ENCODE data around the gene GALK2. TPM values are rescaled to one million over a fixed set of nuclear protein-coding genes. Genes with fewer than 3 reads are reported as not detected.

GALK2 gene
- total and polyA plus RNA-seq, 2 donors (not counting 1 experiment from before 2014, with no cell fraction given): 11.2 to 23.1 TPM

DNA sequence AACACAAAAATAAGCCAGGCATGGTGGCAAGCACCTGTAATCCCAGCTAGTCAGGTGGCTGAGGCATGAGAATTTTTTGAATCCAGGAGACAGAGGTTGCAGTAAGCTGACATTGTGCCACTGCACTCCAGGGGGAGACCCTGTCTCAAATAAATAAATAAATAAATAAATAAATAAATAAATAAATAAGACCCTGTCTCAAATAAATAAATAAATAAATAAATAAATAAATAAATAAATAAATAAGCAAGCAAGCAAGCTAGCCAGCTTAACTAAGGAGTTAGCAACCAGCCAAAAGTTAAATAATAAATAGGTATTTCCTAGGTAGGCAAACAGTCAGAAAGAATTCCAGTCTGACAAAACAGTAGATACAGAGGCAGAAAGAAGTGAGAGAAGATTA, 123.9 kb downstream of the GALK2 start:
- intact Hi-C loops (cut with micrococcal nuclease): no loop called here
- ChIA-PET CTCF (no interaction called here), POLR2A (no interaction called here)
- Histone ChIP-seq H3K9me3 (ENCODE audit: control extremely low read depth in 1 of 3, control insufficient read depth in 2 of 3, insufficient read depth in 1 of 3, low read length in 2 of 3) (peaks cover 0 to 2% (median 0%) of the 10 kb centered on the region in 3 donors), H3K27ac (ENCODE audit: low read length in 2 of 2) (no peak overlapping the region), H3K4me2 (replicated peaks; ENCODE audit: low read depth, low read length, poor library complexity, severe bottlenecking) (no peak overlapping the region), H3K36me3 (replicated peaks in 1 of 2; ENCODE audit: control extremely low read depth in 1 of 2, control insufficient read depth in 1 of 2, extremely low read depth in 1 of 2, insufficient read depth in 2 of 2, low read length in 1 of 2) (peaks cover 11 to 16% of the 10 kb centered on the region in 2 experiments), H4K20me1 (ENCODE audit: control insufficient read depth, insufficient read depth, low read length, poor library complexity, severe bottlenecking) (no peaks in the 10 kb centered on the region), H3K4me1 (ENCODE audit: control insufficient read depth in 2 of 2, insufficient read depth in 2 of 2, low read length in 2 of 2) (no peaks in the 10 kb centered on the region), H3K9ac (ENCODE audit: low read length) (no peak overlapping the region), H3K27me3 (replicated peaks in 1 of 4; ENCODE audit: control extremely low read depth in 1 of 4, control insufficient read depth in 3 of 4, insufficient read depth in 4 of 4, low read length in 3 of 4) (no peaks in the 10 kb centered on the region), H2AFZ (ENCODE audit: insufficient read depth, low read depth, low read length, poor library complexity, severe bottlenecking) (no peak overlapping the region), H3K79me2 (ENCODE audit: control insufficient read depth, insufficient read depth, low read length) (no peaks in the 10 kb centered on the region), H3K4me3 (ENCODE audit: control extremely low read depth in 1 of 5, extremely low read depth in 1 of 5, insufficient read depth in 1 of 5, low read depth in 2 of 5, low read length in 4 of 5) (no peak overlapping the region)
- no peak overlapping the region for H3K27ac Mint-ChIP-seq
- no peak overlapping the region for H3K4me3 Mint-ChIP-seq
- no peak for TF ChIP-seq EZH2 (IDR thresholded peaks at IDR 0.05; ENCODE audit: borderline replicate concordance, insufficient read depth, low read depth, low read length, poor library complexity, severe bottlenecking)
- TF ChIP-seq, protein P1, sequence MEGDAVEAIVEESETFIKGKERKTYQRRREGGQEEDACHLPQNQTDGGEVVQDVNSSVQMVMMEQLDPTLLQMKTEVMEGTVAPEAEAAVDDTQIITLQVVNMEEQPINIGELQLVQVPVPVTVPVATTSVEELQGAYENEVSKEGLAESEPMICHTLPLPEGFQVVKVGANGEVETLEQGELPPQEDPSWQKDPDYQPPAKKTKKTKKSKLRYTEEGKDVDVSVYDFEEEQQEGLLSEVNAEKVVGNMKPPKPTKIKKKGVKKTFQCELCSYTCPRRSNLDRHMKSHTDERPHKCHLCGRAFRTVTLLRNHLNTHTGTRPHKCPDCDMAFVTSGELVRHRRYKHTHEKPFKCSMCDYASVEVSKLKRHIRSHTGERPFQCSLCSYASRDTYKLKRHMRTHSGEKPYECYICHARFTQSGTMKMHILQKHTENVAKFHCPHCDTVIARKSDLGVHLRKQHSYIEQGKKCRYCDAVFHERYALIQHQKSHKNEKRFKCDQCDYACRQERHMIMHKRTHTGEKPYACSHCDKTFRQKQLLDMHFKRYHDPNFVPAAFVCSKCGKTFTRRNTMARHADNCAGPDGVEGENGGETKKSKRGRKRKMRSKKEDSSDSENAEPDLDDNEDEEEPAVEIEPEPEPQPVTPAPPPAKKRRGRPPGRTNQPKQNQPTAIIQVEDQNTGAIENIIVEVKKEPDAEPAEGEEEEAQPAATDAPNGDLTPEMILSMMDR (IDR thresholded peaks at IDR 0.05): no peak
- DNase-seq: no peak
- peaks cover 4% of the 10 kb centered on the region for H3K9me3 Mint-ChIP-seq (ENCODE audit: insufficient read depth)
- H3K4me1 Mint-ChIP-seq: no peaks in the 10 kb centered on the region
- ATAC-seq (ENCODE audit: low read depth): no peak
- H3K27me3 Mint-ChIP-seq: no peaks in the 10 kb centered on the region

DNA sequence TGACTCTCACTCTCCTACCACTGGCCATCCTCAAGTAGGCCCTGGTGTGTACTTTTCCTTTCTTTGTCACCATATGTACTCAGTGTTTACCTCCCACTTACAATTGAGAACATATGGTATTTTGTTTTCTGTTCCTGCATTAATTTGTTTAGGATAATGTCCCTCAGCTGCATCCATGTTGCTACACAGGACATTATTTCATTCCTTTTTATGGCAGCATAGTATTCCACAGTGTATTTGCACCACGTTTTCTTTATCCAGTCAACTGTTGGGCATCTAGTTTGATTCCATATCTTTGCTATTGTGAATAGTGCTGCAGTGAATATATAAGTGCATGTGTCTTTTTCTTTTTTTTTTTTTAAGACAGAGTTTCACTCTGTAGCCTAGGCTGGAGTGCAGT, 126.2 kb downstream of the GALK2 start:
- intact Hi-C loops (cut with micrococcal nuclease): no loop called here

More for the DNA sequence above, 126.2 kb downstream of the GALK2 start:
- Histone ChIP-seq H3K4me1 (ENCODE audit: control insufficient read depth in 2 of 2, insufficient read depth in 2 of 2, low read length in 2 of 2) (no peaks in the 10 kb centered on the region), H3K9me3 (ENCODE audit: control extremely low read depth in 1 of 3, control insufficient read depth in 2 of 3, insufficient read depth in 1 of 3, low read length in 2 of 3) (peaks cover 0 to 3% (median 0%) of the 10 kb centered on the region in 3 donors), H3K27me3 (replicated peaks in 1 of 4; ENCODE audit: control extremely low read depth in 1 of 4, control insufficient read depth in 3 of 4, insufficient read depth in 4 of 4, low read length in 3 of 4) (no peaks in the 10 kb centered on the region), H4K20me1 (ENCODE audit: control insufficient read depth, insufficient read depth, low read length, poor library complexity, severe bottlenecking) (no peaks in the 10 kb centered on the region), H3K27ac (ENCODE audit: low read length in 2 of 2) (no peak overlapping the region), H3K36me3 (replicated peaks in 1 of 2; ENCODE audit: control extremely low read depth in 1 of 2, control insufficient read depth in 1 of 2, extremely low read depth in 1 of 2, insufficient read depth in 2 of 2, low read length in 1 of 2) (peaks cover 8 to 11% of the 10 kb centered on the region in 2 experiments), H3K79me2 (ENCODE audit: control insufficient read depth, insufficient read depth, low read length) (no peaks in the 10 kb centered on the region), H3K9ac (ENCODE audit: low read length) (no peak overlapping the region), H3K4me2 (replicated peaks; ENCODE audit: low read depth, low read length, poor library complexity, severe bottlenecking) (no peak overlapping the region), H3K4me3 (ENCODE audit: control extremely low read depth in 1 of 5, extremely low read depth in 1 of 5, insufficient read depth in 1 of 5, low read depth in 2 of 5, low read length in 4 of 5) (no peak overlapping the region), H2AFZ (ENCODE audit: insufficient read depth, low read depth, low read length, poor library complexity, severe bottlenecking) (no peak overlapping the region)
- H3K4me1 Mint-ChIP-seq: no peaks in the 10 kb centered on the region
- H3K4me3 Mint-ChIP-seq: no peak overlapping the region
- CTCF ChIA-PET: no interaction called here
- H3K27ac Mint-ChIP-seq: no peak overlapping the region
- ATAC-seq (ENCODE audit: low read depth): no peak
- POLR2A ChIA-PET: no interaction called here
- no peak for TF ChIP-seq EZH2 (IDR thresholded peaks at IDR 0.05; ENCODE audit: borderline replicate concordance, insufficient read depth, low read depth, low read length, poor library complexity, severe bottlenecking)
- TF ChIP-seq, protein P1 (IDR thresholded peaks at IDR 0.05): no peak
- DNase-seq: no peak
- WGBS (ENCODE audit: insufficient coverage): no CpG with 5 or more reads among the region's 1 CpG
- peaks cover 4% of the 10 kb centered on the region for H3K9me3 Mint-ChIP-seq (ENCODE audit: insufficient read depth)
- no peaks in the 10 kb centered on the region for H3K27me3 Mint-ChIP-seq
